Loucy (cell line): ENCODE data around the gene NDUFS7.

Source experiments
- H2AFZ ChIP-seq: fragments of 200-600 bp; sonication (generic); 2 replicates; pipeline ENCODE4 v1.6.0; 2016; ENCODE audit warnings: antibody characterized with exemption, mild to moderate bottlenecking, low read length, moderate library complexity
- H3F3A ChIP-seq: fragments of 200-600 bp; 2 replicates; pipeline ENCODE4 v1.6.0; 2016; ENCODE audit warnings: antibody characterized with exemption, low read depth, mild to moderate bottlenecking
- H3K27me3 ChIP-seq: fragments of 200-600 bp; sonication (generic); 2 replicates; pipeline ENCODE4 v1.6.1; 2014; ENCODE audit warnings: low read length, mild to moderate bottlenecking; ENCODE audit not compliant: insufficient read depth, poor library complexity, severe bottlenecking
- H3K36me3 ChIP-seq: fragments of 200-600 bp; sonication (generic); 2 replicates; pipeline ENCODE4 v1.6.1; 2016; ENCODE audit warnings: low read length; ENCODE audit not compliant: insufficient read depth
- H3K4me1 ChIP-seq: fragments of 200-600 bp; sonication (generic); 2 replicates; pipeline ENCODE4 v1.5.1; 2014; ENCODE audit warnings: low read length, mild to moderate bottlenecking; ENCODE audit not compliant: insufficient read depth, poor library complexity, severe bottlenecking
- H3K4me2 ChIP-seq: fragments of 200-600 bp; sonication (generic); 2 replicates; pipeline ENCODE4 v1.6.0; 2014; ENCODE audit warnings: antibody characterized with exemption, low read length, low read depth, mild to moderate bottlenecking; ENCODE audit not compliant: poor library complexity, severe bottlenecking
- H3K4me3 ChIP-seq: fragments of 200-600 bp; sonication (generic); 2 replicates; pipeline ENCODE4 v1.5.1; 2014; ENCODE audit warnings: low read length, mild to moderate bottlenecking, mixed read lengths; ENCODE audit not compliant: poor library complexity, severe bottlenecking
- H3K79me2 ChIP-seq: fragments of 200-600 bp; sonication (generic); 2 replicates; pipeline ENCODE4 v1.6.1; 2014; ENCODE audit warnings: low read length; ENCODE audit not compliant: insufficient read depth
- H3K9ac ChIP-seq: fragments of 200-600 bp; sonication (generic); 2 replicates; pipeline ENCODE4 v1.6.0; 2014; ENCODE audit warnings: mild to moderate bottlenecking, low read depth, low read length, moderate library complexity; ENCODE audit not compliant: poor library complexity, severe bottlenecking
- H3K9me2 ChIP-seq: fragments of 200-600 bp; sonication (generic); replicated peaks from 2 replicates; pipeline ENCODE4 v1.6.1; 2016; ENCODE audit warnings: low read depth, low read length, mixed read lengths
- H3K9me3 ChIP-seq: fragments of 200-600 bp; sonication (generic); 2 replicates; pipeline ENCODE4 v1.6.1; 2014; ENCODE audit warnings: mild to moderate bottlenecking, antibody characterized with exemption, low read length, low read depth; ENCODE audit not compliant: insufficient read depth
- H4K20me1 ChIP-seq: fragments of 200-600 bp; sonication (generic); 2 replicates; pipeline ENCODE4 v1.6.0; 2014; ENCODE audit warnings: antibody characterized with exemption, low read length, mild to moderate bottlenecking; ENCODE audit not compliant: insufficient read depth, poor library complexity, severe bottlenecking
- CTCF ChIP-seq: fragments of 200-600 bp; sonication (generic); conservative IDR thresholded peaks from 2 replicates; pipeline ENCODE4 v1.5.1; 2014; ENCODE audit warnings: mild to moderate bottlenecking, antibody characterized with exemption, low read length
- EZH2phosphoT487 ChIP-seq: fragments of 200-600 bp; IDR thresholded peaks from 2 replicates; pipeline ENCODE4 v1.6.1; 2018; ENCODE audit warnings: antibody characterized with exemption, mild to moderate bottlenecking, moderate library complexity, borderline replicate concordance

The NDUFS7 gene

GRCh38 chr19:1440418-1440801 is 56.7 kb downstream of the NDUFS7 start:
- H4K20me1 ChIP-seq = peaks cover 48% of the 10 kb centered on the region
- H3K4me1 ChIP-seq = peaks cover 30% of the 10 kb centered on the region
- peak overlapping the region; percentile 99 for H3K4me2 ChIP-seq
- H3K9me3 ChIP-seq = no peaks in the 10 kb centered on the region
- peaks cover 29% of the 10 kb centered on the region for H3K36me3 ChIP-seq
- no peak overlapping the region for H2AFZ ChIP-seq
- H3K79me2 ChIP-seq = peaks cover 46% of the 10 kb centered on the region
- TF ChIP-seq EZH2phosphoT487 (no peak), CTCF (no peak)
- peak overlapping the region; percentile 100 for H3K4me3 ChIP-seq
- peaks cover 9% of the 10 kb centered on the region for H3K27me3 ChIP-seq
- peaks cover 2% of the 10 kb centered on the region; the same call in 1 of the 2 replicates for H3F3A ChIP-seq
- H3K9me2 ChIP-seq = no peaks in the 10 kb centered on the region
- peak overlapping the region; percentile 97 for H3K9ac ChIP-seq

DNA sequence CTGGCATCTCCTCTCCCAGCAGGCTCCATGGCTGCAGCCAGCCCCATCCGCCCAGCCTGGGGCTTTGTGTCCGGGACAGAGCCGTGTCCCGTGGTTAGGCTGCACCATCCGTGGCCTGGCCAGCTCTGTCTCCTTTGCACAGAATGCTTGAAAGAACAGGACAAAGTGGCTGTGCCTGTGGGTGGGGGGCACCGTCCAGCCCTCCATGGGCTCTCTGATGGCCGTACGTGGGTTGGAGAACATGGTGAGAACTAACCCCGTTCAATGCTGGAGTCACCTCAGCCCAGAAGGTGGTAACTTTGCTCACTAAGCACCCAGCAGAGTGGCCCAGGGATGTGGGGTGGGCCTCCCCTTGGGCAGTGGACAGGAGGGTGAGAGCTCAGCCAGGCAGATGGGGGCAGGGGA is 57.3 kb downstream of the NDUFS7 start:
- Histone ChIP-seq H3K36me3 (peaks cover 25% of the 10 kb centered on the region), H3K4me2 (peak overlapping the region; percentile 99), H3K79me2 (peaks cover 46% of the 10 kb centered on the region), H3K9ac (peak overlapping the region; percentile 97), H3K9me3 (no peaks in the 10 kb centered on the region), H3K9me2 (no peaks in the 10 kb centered on the region), H3K27me3 (peaks cover 9% of the 10 kb centered on the region), H3F3A (peaks cover 2% of the 10 kb centered on the region; the same call in 1 of the 2 replicates), H4K20me1 (peaks cover 48% of the 10 kb centered on the region), H3K4me3 (peak overlapping the region; percentile 100), H2AFZ (no peak overlapping the region), H3K4me1 (peaks cover 30% of the 10 kb centered on the region)
- no peak for TF ChIP-seq CTCF
- no peak for TF ChIP-seq EZH2phosphoT487

GRCh38 chr19:1441677-1442438 is 58.2 kb downstream of the NDUFS7 start:
- peaks cover 2% of the 10 kb centered on the region; the same call in 1 of the 2 replicates for H3F3A ChIP-seq

More at GRCh38 chr19:1441677-1442438, 58.2 kb downstream of the NDUFS7 start:
- Histone ChIP-seq H3K9ac (no peak overlapping the region), H2AFZ (no peak overlapping the region), H4K20me1 (peaks cover 51% of the 10 kb centered on the region), H3K79me2 (peaks cover 46% of the 10 kb centered on the region), H3K4me1 (peaks cover 30% of the 10 kb centered on the region), H3K9me3 (no peaks in the 10 kb centered on the region), H3K4me3 (no peak overlapping the region), H3K36me3 (peaks cover 25% of the 10 kb centered on the region), H3K9me2 (no peaks in the 10 kb centered on the region), H3K4me2 (peak overlapping the region; percentile 99), H3K27me3 (peaks cover 9% of the 10 kb centered on the region)
- no peak for TF ChIP-seq CTCF
